Measurements from ENCODE around the gene C1QA.

Gene C1QA

DNA sequence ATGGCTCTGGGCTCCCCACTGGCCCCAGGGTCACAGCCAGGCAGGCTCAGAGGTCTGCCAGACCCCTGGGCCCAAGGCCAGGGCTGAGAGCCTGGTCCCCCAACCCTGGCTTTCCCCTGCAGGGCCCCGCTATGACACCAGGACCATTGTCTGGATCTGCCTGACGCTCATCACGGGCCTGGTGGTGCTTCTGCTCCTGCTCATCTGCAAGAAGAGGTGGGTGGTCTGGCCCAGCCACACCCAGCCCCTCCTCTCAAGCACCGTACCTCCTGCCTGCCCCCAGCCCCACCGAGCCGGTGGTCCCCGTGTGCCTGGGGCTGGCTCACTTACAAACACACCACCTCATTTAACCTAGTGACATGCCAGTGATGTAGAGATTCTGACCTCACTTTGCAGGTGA, 41.3 kb upstream of the C1QA start:
- Histone ChIP-seq H3K4me3 (no peak overlapping the region), H3K27ac (no peak overlapping the region)
- DNase-seq (ENCODE audit: low spot score), result no peak
- TF ChIP-seq, protein P1, sequence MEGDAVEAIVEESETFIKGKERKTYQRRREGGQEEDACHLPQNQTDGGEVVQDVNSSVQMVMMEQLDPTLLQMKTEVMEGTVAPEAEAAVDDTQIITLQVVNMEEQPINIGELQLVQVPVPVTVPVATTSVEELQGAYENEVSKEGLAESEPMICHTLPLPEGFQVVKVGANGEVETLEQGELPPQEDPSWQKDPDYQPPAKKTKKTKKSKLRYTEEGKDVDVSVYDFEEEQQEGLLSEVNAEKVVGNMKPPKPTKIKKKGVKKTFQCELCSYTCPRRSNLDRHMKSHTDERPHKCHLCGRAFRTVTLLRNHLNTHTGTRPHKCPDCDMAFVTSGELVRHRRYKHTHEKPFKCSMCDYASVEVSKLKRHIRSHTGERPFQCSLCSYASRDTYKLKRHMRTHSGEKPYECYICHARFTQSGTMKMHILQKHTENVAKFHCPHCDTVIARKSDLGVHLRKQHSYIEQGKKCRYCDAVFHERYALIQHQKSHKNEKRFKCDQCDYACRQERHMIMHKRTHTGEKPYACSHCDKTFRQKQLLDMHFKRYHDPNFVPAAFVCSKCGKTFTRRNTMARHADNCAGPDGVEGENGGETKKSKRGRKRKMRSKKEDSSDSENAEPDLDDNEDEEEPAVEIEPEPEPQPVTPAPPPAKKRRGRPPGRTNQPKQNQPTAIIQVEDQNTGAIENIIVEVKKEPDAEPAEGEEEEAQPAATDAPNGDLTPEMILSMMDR (IDR thresholded peaks at IDR 0.05), result no peak

DNA sequence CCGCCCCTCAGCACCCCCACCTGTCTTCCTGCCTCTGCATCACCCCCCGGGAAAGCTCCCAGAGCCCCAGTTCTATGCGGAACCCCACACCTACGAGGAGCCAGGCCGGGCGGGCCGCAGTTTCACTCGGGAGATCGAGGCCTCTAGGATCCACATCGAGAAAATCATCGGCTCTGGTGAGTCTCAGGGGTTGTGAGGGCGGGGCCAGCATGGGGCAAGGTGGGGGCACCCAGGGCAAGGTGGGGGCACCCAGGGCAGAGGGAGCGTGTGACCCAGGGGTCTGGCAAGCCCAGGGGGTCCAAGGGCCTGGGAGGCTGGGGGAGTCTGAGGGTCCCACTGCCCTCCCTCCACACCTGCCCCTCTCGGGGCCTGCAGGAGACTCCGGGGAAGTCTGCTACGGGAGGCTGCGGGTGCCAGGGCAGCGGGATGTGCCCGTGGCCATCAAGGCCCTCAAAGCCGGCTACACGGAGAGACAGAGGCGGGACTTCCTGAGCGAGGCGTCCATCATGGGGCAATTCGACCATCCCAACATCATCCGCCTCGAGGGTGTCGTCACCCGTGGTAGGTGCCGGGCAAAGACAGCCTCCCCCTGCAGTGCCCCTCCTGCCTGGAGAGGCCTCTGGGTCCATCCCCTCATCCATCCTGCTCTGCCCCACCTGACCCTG, 39.0 kb upstream of the C1QA start:
- DNase-seq (ENCODE audit: low spot score), result no peak
- no peak overlapping the region for H3K4me3 ChIP-seq
- no peak overlapping the region for H3K27ac ChIP-seq
- TF ChIP-seq, protein P1 (IDR thresholded peaks at IDR 0.05), result no peak

GRCh38 chr1:22597996-22598395, 38.4 kb upstream of the C1QA start:
- no peak overlapping the region for H3K4me3 ChIP-seq
- DNase-seq (ENCODE audit: low spot score), result no peak
- H3K27ac ChIP-seq, result no peak overlapping the region
- TF ChIP-seq, protein P1 (IDR thresholded peaks at IDR 0.05), result no peak

GRCh38 chr1:22598736-22599135, 37.7 kb upstream of the C1QA start:
- no peak for DNase-seq (ENCODE audit: low spot score)
- Histone ChIP-seq H3K27ac (no peak overlapping the region), H3K4me3 (no peak overlapping the region)
- TF ChIP-seq, protein P1 (IDR thresholded peaks at IDR 0.05), result no peak

GRCh38 chr1:22600071-22600816, 36.2 kb upstream of the C1QA start:
- TF ChIP-seq, protein P1 (IDR thresholded peaks at IDR 0.05), result no peak
- Histone ChIP-seq H3K27ac (no peak overlapping the region), H3K4me3 (no peak overlapping the region)
- no peak for DNase-seq (ENCODE audit: low spot score)

GRCh38 chr1:22600817-22601605, 35.4 kb upstream of the C1QA start:
- TF ChIP-seq, protein P1 (IDR thresholded peaks at IDR 0.05), result no peak
- no peak for DNase-seq (ENCODE audit: low spot score)
- Histone ChIP-seq H3K4me3 (no peak overlapping the region), H3K27ac (no peak overlapping the region)
